HT-29 (cell line): ENCODE measurements around the gene TRIO. TPM values are rescaled to one million over a fixed set of nuclear protein-coding genes. Genes with fewer than 3 reads are reported as not detected.
A peak's percentile ranks its signal among the peaks of the same experiment; 100 is the strongest.

Experiments
- DNase-seq: peaks from one replicate; pipeline ENCODE4 v3.0.0-alpha.2; 2015; ENCODE audit warnings: low spot score
- total RNA-seq: library from RNA; depleted of rRNA; stranded (reverse); fragments of >200 nt; shearing (Covaris generic); gene quantifications from 2 replicates; pipeline ENCODE4 v1.2.3, GENCODE V29; 2014

The TRIO gene
- total RNA-seq, 1 experiment from 2014 or later, result 104 TPM

DNA sequence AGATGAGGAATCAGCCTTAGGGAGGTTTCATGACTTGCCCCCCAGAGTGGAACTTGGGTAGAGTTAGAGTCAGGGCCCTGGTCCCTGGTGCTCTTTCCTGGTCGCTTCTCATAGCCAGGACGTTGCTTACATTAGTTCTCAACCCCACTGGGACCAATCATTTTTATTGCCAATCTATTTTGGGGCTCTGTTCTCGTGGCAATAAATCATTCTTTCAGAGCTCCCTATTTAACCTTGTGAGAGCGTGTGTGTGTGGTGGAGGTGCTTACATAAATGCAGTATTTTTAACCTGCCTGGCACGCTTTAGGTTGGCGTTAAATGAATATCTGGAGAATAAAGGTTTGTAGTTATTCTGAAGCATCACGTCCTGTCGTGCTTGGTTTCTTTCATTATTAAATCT is 4.1 kb downstream of the TRIO start:
- no peak for DNase-seq

DNA sequence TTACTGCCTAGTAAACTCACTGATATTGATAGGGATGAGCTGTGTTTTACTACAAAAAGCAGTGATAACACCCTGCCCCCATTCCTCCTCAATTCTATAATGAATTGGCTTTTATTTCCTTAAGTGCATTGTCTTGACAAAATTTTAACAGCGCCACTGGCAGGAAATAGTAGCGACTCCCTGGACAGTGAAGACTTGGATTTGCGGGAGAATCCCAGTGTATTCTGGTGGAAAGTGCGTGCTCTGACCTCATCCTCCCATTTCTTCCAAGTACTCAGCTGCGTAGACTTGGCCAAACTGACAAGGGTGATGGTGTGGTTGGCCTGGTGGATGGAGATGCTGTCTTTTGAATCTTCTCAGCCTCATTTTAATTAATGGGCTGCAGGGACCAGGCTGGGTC is 5.3 kb downstream of the TRIO start:
- no peak for DNase-seq

DNA sequence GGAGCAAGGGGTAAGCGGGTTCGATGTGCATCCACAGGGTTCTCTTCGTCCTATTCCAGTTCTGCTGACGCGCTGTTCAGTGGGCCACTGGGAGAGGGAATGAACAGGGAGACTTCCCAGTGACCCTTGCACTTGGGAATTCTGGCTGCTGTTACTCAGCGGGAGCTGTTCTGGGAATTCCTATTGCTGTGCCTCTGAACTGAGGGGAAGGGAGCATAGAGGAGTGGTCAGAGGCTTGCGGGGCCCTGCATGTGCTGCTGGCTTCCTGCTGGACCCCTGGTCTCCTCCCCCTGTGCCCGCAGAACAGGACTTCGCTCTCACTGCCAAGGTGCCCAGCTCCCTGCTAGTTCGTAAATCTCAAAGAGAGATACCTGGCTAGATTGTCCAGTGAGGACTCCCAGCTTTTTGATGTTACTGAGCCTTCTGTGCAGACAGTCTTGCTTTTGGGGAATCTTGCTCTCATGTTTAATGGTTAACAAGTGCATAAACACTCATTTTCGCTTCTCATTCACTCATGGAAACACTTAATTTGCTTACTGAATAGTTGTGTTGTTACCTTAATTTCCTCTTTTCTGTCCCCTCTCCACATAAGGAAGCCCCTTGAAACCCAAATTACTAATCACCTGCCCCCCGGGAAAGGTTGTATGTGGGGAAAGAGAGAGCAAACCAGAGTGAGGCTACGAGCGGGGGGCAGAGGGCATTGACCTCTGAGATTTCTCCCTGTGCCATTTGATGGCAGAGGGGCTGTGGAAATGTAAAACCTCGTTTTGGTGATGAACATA is 5.9 kb downstream of the TRIO start:
- no peak for DNase-seq

- no peak for DNase-seq
Observed at GRCh38 chr5:14149672-14150274, 6.6 kb downstream of the TRIO start.

- no peak for DNase-seq
Observed at GRCh38 chr5:14151416-14151815, 8.3 kb downstream of the TRIO start.

DNA sequence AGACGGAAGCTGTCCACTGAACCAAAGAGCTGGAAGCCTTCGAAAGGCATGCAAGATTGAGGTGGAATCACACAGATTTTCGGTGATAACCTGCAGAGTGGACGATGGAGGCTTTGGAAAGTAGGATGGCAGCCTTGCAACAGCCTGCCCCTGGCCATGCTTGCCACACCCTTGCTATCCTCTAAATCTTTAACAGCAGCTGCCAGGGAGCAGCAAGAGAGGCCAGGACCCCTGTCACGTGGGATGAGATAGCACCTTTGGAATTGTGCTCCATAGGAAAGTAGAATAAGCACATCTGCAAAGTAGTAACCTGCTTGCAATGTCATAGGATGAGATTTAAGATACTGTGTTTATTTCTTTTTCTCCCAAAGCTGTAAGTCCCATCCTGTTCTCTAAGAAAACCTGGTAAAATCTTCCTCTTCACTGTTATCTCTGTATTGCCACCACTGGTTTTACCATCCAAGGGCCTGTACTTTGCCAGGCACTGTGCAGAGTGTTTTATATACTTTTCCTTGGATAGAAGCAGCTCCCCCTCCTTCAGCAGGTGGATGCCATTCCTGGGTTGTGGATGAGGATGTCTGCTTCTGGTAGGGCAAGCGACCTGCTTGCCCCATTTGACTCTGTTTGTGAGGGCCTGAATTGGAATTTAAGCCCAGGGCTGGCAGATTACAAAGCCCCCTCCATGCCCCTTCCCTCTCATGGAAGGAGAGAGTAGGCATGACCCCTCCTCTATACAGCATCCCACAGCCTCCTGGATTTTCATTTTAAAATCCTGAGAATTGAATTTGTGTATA is 10.1 kb downstream of the TRIO start:
- DNase-seq, result no peak

DNA sequence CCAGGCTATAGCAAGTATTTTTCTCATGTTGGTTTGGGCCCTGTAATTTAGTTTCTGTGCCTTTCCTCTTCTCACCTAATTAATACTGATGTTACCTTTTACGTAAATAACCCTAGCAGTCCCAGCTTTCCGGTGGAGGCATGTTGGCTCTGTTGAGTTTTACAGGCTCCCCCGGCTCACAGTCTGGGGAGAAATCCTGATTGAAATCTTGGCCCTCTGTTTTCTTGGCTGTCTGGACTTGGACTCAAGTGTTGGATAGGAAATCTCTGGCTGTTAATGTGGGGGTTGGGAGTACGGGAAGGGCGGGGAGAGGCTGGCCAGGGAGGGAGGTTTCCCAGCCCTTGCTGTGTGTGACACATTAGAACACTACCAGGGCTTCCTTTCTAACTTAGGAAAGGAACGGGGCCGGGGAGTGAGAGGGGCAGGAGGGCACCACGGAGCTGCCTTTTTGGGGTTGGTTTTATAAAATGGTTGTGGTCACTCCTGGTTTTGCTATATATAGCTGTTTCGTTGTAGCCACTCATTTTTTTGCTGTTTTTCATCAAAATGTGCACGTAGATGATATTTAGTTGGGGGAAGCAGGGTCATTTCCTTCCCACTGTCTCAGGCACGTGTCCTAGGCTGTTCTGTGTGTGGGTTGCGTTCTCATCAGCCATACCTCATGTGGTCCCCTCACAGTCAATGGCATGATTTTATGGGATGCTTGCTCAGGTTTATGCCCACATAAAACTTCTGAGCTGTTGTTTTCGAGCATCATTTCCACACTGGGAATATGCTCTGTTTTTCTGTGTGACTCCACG is 11.0 kb downstream of the TRIO start:
- DNase-seq, result peak; percentile 53

GRCh38 chr5:14155075-14155474 is 11.9 kb downstream of the TRIO start:
- no peak for DNase-seq

DNA sequence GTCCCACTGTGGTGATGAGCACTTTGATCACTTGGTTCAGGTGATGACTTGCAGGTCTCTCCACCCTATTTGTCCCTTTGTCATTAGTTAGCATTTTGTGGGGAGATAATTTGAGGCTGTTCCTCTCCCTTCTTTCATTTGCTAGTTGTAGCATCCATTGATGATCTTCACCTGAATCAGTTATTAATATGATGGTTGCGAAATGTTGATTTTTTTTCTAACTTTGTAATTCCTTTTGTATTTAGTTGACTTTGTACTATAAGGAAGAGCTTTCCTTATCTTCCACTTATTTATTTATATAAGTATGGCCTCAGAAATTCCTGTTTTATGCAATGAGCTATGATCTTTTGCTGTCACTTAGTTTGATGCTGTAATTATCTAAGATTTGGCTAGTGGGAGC is 12.6 kb downstream of the TRIO start:
- no peak for DNase-seq

- no peak for DNase-seq
Observed at GRCh38 chr5:14156290-14156649, 13.1 kb downstream of the TRIO start.

DNA sequence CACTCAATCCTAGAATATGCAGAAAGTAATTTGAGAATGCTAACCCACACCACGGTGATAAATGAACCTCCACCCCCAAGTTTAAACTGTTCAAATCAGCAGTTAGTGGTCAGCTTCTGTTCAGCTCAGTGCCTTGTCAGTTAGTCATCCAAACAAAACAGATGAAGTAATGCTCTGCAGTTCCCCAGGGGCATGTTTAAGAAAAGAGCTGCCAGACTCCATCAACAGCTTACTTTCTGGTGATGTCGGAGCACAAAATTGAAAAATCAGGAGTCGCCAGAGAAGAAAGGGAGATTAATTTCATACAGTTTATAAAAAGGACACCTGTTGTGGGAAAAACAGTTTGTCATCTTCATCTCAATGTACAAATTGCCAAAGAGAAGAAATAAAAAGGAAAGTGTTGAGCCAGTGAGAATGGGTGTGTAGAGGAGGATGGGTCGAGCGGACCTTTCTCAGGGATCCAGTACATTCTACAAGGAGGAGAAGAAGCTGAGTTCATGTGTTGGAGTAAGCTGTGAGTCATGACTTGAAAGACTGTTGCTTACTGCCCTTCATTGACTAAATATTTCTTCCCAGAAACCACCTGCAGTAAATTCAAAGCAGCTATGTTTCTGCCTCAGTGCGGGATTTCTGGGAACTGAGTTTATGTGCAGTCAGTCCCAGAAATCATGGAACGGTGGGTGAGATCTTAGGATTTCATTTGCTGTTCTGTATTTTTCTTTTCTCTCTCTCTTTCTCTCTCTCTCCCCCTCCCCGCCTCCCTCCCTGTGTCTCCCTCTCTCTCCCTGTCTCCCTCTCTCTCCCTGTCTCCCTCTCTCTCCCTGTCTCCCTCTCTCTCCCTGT is 13.7 kb downstream of the TRIO start:
- peak; percentile 18 for DNase-seq

- DNase-seq, result no peak
Observed at GRCh38 chr5:14157493-14157782, 14.3 kb downstream of the TRIO start.

DNA sequence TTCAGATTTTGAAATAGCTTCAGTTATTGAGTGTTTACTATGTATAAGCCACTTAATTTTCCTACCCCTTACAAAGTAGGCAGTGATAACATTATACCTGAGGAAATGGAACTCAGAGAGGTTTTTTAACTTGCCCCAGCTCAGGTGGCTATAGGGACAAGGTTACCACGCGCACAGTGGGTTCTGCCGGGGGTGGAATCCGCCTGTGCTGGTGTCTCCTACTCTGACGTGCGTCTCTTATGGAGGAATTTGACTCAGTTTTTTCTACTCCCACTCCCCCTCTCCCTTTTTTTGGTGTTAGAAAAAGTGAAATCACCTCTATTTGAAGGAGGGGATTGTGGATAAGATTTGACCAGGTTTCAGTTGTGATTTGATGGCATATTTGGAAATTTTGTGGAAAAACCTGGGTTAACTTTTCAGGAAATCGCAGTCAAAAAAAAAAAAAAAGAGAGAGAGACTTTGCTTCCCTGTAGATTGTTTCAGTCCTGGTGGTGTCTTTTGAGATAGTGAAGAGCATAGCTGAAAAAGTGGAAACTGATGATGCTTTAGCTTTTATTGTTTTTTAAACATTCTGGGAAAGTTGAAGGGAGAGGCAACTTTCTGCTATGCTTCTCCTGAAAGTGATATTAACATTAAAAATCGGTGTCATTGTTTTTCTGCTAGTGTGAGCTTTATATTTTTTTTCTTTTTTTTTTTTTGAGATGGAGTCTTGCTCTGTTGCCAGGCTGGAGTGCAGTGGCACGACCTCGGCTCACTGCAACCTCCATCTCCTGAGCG is 15.9 kb downstream of the TRIO start:
- no peak for DNase-seq

- DNase-seq, result peak; percentile 23
Observed at GRCh38 chr5:14161825-14162556, 18.8 kb downstream of the TRIO start.

GRCh38 chr5:14164164-14165163 is 21.3 kb downstream of the TRIO start:
- no peak for DNase-seq

GRCh38 chr5:14165375-14166106 is 22.4 kb downstream of the TRIO start:
- peak; percentile 27 for DNase-seq

- no peak for DNase-seq
Observed at GRCh38 chr5:14166437-14166836, 23.3 kb downstream of the TRIO start.
